ENCODE measurements around the gene PAFAH1B2. TPM values are rescaled to one million over a fixed set of nuclear protein-coding genes. Genes with fewer than 3 reads are reported as not detected.

The PAFAH1B2 gene
- total RNA-seq, 2 donors from 2014 or later = 72.5 to 126 TPM

Other genes with a start within 250 kb of the PAFAH1B2 start
- 10 to 100 TPM; 26.2 to 77.6 TPM for gene SIK3, start 45.9 kb upstream of the PAFAH1B2 start, total RNA-seq
- 100 to 1,000 TPM in 1 of 2 donors, 10 to 100 TPM in 1; 69.5 to 144 TPM for gene SIDT2, start 34.5 kb downstream of the PAFAH1B2 start, total RNA-seq
- gene TAGLN, start 55.1 kb downstream of the PAFAH1B2 start, total RNA-seq = 1,000 to 10,000 TPM; 2,153 to 2,440 TPM
- gene PCSK7, start 87.8 kb downstream of the PAFAH1B2 start, total RNA-seq = 10 to 100 TPM; 38.5 to 45.7 TPM
- gene RNF214, start 88.4 kb downstream of the PAFAH1B2 start, total RNA-seq = 10 to 100 TPM in 1 of 2 donors, 1 to 10 TPM in 1; 9.4 to 24.8 TPM
- gene BACE1-AS, start 147.1 kb downstream of the PAFAH1B2 start, total RNA-seq = 10 to 100 TPM in 1 of 2 donors, 1 to 10 TPM in 1; 4.8 to 19.1 TPM
- 10 to 100 TPM; 12.4 to 28.4 TPM for gene BACE1, start 172.0 kb downstream of the PAFAH1B2 start, total RNA-seq
- gene CEP164, start 183.6 kb downstream of the PAFAH1B2 start, total RNA-seq = 10 to 100 TPM; 27.7 to 40.6 TPM